ENCODE results near the gene TNN.

GRCh38 chr1:175023043-175023921 lies 44.4 kb upstream of the TNN start, which contains the start of gene MRPS14:
- peak in 1 of 4 experiments; percentile 21 for TF ChIP-seq CTCF (IDR thresholded peaks at IDR 0.05)
- peak; percentile 67 to 81 for TF ChIP-seq POLR2A (IDR thresholded peaks at IDR 0.05)
